NCI-H2227 (cell line): ENCODE measurements around the gene TEAD1.

ENCODE experiments used
- DNase-seq: peaks from one replicate; lab custom pipeline; 2025; ENCODE audit not compliant: unreplicated experiment; lab: John Stamatoyannopoulos, UW

The TEAD1 gene

GRCh38 chr11:12968826-12969225 lies 294.6 kb downstream of the TEAD1 start:
- DNase-seq, result no peak

DNA sequence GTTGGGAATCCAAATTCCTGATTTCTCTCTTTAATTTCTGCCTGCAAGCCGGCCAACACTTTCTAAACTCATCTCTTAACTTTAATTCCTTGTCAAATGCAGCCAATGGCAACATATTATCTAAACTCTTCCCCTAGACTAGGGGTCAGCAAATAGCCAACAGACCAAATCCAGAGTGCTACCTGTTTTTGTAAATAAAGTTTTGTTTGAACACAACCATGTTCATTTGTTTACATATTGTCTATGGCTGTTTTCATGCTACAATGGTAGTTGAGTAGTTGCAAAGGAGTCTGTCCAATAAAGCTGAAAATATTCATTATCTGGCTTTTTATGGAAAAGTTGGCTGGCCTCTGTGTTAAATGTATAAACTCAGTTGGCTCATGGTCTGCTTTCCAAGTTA lies 297.7 kb downstream of the TEAD1 start:
- no peak for DNase-seq

DNA sequence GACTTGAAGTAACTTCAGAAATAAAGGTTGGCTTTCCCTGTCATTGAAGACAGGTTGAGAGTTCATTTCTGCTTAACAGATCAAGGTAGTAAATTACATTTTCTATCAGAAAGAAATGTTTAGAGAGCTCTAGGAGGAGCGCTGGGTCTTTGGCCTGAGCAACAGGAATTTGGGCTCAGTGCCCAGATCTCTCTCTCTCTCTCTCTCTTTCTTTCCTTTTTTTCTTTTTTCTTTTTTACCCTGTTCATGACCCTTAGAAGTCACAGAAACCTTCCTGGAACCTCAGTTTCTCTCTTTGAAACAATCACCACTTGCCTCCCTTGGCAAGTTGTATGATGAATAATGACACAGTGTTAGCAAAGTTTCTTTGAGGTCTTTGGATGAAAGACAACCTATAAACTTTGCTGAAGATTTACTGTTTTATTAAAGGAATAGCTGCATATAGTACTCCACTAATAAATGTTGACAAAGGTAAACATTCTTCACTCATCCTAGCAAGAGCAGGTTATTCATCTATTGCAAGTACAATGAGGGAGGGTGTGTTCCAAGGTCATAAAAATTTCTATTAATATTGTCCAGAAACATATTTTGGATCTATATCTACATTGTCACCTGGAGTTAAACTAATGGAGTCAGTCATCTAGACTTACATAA lies 299.4 kb downstream of the TEAD1 start:
- no peak for DNase-seq

DNA sequence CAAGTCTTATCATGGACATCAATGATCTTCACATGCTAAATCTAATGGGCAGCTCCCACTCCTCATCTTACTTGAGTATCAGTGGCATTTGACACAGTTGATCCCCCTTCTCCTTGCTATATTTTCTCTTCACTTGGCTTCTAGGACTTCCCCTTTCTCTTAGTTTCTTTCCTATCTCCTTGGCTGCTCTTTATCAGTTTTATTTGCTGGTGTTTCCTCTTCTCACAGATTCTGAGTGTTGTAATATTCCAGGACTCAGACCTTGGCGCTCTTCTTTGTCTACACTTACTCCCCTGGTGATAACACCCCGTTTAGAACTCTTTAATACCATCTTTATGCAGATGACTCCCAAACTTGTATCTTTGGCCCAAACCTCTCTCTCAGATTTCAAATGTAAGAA lies 301.0 kb downstream of the TEAD1 start:
- DNase-seq, result no peak

DNA sequence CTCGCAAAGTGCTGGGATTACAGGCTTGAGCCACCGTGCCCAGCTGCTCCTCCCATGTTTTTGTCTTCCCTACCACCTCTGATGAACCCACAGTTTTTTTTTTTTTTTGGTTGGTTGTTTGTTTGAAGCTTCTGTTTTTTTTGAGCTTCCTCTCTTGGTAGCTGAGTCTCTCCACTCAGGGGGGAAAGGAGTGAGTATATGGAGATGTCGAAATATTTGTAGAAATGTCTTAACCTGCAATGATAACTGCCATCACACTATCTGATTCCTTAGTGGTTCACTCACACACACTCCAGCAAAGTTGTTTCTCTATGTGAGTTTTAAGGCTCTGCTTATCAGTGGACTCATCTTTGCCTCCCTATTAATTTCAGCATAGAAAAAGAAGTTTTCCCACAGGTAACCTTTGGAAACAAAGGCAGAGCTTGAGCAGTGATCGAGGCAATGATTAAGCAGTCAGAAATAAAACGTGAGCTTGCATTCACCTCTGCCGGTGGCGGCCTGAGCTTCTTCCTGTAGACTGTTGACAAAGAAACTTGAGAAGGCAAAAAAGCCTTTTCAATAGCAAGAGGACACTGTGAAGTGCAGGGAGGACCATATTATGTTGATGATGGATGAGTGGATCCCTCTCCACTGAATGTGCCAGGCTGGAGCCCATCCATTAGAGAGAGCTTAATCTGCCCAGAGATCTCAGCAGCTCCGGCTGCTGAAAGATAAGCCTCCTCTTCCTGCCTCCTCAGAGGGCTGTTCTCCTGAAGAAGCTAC lies 305.9 kb downstream of the TEAD1 start:
- no peak for DNase-seq

GRCh38 chr11:12981676-12982522 lies 307.7 kb downstream of the TEAD1 start:
- no peak for DNase-seq

DNA sequence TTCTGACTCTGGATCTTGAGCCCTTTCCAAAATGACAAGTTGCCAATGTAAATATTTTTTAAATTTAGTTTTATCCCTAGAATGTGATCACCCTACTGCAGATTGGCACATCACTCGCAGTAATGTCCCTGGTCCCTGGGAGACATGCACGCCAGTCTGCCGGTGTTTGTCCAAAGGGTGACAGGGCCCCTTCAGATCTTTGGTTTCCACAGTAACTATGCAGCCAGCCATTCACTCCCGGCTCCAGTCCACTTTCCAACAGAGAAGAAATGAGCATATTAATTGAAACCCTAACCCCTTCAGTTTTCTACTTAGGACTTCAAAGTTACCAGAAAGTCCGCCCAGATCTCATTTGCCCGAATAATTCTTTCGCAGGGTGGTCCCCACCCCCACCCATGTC lies 309.1 kb downstream of the TEAD1 start:
- no peak for DNase-seq

- no peak for DNase-seq
Observed at GRCh38 chr11:12986194-12986898, 312.1 kb downstream of the TEAD1 start.

DNA sequence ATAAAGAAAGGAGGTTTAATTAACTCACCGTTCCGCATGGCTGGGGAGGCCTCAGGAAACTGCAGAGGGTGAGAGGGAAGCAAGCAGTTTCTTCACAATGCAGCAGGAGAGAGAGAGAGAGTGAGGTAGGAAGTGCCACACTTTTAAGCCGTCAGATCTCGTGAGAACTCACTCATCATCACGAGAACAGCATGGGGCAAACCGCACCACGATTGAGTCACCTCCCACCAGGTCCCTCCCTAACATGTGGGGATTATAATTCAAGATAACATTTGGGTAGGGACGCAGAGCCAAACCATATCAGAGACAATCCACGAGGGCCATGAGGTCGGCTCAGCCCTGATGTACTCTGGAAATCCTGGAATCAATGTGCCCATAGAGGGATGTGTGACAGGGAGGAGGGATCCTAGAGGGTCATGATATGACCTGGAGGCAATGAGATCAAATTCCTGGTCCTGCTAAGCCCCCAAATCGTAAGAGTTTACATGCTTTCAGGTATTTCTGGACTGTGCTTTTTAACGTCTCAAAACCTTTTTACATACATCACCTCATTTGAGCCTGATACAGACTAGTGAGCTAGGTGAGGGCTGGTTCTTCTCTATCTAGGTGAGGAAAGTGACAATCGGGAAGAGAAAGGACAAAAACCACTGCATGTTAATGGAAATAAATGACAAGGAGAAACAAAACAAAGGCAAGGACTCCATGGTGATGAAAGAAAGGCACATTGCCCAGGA lies 315.4 kb downstream of the TEAD1 start:
- DNase-seq, result no peak

GRCh38 chr11:12990162-12990480 lies 315.9 kb downstream of the TEAD1 start:
- no peak for DNase-seq

GRCh38 chr11:12991426-12991825 lies 317.2 kb downstream of the TEAD1 start:
- no peak for DNase-seq

GRCh38 chr11:12993626-12994025 lies 319.4 kb downstream of the TEAD1 start:
- no peak for DNase-seq
